ENCODE measurements around the gene ZMYM4.

Gene ZMYM4

DNA sequence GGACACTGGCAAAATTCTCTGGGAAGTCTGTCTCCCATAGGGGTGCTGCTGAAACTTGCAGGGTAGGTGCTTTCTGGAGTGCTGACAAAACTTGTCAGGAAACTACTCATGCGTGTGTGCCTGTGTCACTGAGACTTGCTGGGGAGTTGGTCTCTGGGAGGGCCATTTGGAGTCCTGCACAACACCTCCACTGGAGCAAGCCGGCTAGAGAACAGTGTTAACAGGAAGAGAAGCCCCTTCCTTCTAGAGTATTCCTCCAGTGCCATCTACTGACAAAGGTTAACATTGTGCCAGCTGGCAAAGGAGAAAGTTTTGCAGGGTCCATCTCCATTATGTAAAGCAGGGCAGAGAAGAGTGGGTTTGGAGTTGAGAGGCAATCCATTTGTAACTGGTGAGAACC lies 30.0 kb downstream of the ZMYM4 start:
- peak; percentile 45 for DNase-seq (ENCODE audit: low read depth)
- TF ChIP-seq, protein P1, sequence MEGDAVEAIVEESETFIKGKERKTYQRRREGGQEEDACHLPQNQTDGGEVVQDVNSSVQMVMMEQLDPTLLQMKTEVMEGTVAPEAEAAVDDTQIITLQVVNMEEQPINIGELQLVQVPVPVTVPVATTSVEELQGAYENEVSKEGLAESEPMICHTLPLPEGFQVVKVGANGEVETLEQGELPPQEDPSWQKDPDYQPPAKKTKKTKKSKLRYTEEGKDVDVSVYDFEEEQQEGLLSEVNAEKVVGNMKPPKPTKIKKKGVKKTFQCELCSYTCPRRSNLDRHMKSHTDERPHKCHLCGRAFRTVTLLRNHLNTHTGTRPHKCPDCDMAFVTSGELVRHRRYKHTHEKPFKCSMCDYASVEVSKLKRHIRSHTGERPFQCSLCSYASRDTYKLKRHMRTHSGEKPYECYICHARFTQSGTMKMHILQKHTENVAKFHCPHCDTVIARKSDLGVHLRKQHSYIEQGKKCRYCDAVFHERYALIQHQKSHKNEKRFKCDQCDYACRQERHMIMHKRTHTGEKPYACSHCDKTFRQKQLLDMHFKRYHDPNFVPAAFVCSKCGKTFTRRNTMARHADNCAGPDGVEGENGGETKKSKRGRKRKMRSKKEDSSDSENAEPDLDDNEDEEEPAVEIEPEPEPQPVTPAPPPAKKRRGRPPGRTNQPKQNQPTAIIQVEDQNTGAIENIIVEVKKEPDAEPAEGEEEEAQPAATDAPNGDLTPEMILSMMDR (conservative IDR thresholded peaks at IDR 0.05; ENCODE audit: low read length), result peak; percentile 59
- H3K4me3 ChIP-seq (ENCODE audit: low read length), result no peak overlapping the region

DNA sequence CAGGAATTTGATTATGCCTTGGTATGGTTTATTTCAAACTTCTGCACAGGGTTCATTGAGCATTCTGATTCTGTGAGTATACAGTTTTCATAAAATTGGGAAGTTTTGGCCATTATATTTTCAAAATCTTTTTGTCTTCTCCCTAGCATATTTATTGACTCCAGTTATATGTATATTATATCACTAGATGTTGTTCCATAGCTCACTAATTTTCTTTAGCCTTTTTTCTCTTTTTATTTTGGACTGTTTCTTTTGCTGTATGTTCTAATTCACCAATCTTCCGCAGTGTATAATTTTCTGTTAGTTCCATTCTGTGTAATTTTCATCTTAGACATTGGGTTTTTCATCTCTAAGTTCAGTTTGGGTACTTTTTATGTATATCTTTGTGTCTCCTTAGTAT lies 31.9 kb downstream of the ZMYM4 start:
- H3K4me3 ChIP-seq (ENCODE audit: low read length), result no peak overlapping the region
- TF ChIP-seq, protein P1 (conservative IDR thresholded peaks at IDR 0.05; ENCODE audit: low read length), result no peak
- DNase-seq (ENCODE audit: low read depth), result no peak

DNA sequence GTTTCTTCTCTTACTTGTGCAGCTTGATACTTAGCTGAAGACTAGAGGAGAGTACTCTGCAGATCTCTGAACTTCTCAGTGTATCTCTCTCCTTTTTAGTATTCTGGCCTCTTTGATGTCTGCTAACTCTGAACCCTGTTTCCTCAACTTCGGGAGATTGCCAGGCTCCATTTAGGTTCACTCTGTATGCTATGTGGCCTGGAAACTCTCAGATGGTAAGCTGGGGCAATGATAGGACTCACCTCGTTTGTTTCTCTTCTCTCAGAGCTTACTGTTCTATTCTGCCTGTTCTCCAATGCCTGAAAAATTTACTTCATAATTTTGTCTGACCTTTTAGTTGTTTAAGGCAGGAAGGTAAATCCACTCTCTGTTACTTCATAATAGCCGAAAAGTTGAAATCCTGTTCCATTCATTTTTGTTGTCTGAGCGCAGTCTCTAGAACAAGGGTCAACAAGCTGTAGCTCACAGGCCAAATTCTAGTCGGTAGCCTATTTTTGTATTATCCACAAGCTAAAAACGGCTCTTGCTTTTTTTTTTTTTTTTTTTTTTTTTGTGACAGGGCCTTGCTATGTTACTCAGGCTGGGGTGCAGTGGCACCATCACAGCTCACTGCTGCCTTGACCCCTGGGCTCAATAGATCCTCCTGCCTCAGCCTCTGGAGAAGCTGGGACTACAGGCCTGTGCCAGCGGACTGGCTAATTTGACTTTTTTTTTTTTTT lies 33.3 kb downstream of the ZMYM4 start:
- no peak overlapping the region for H3K4me3 ChIP-seq (ENCODE audit: low read length)
- no peak for DNase-seq (ENCODE audit: low read depth)
- TF ChIP-seq, protein P1 (conservative IDR thresholded peaks at IDR 0.05; ENCODE audit: low read length), result no peak

DNA sequence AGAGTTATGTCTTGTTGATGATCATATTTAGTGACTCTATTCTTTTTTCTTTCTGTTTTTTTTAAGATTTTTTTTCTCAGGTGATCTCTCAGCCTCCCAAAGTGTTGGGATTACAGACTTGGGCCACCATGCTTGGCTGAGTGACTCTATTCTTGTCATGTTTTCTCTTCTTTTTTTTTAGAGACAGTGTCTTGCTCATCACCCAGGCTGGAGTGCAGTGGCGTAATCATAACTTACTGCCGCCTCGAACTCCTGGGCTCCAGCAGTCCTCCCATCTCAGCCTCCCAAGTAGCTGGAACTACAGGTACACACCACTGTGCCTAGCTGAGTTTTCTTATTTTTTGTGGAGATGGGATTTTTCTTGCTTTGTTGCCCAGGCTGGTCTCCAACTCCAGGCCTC lies 36.9 kb downstream of the ZMYM4 start:
- no peak for DNase-seq (ENCODE audit: low read depth)
- TF ChIP-seq, protein P1 (conservative IDR thresholded peaks at IDR 0.05; ENCODE audit: low read length), result no peak
- no peak overlapping the region for H3K4me3 ChIP-seq (ENCODE audit: low read length)

DNA sequence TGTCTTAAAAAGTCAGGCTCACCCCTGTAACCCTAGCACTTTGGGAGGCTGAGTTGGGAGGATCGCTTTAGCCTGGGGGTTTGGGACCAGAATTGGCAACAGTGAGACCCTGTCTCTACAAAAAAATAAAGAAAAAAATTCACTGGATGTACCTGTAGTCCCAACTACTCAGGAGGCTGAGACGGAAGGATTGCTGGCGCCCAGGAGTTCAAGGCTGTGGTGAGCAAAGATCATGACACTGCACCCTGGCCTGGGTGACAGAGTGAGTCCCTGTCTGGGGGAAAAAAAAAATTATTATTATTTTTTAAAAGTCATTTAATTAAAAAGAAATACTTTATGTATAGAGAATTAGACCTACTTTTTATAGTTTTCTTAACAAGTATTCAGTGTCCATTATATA lies 47.1 kb downstream of the ZMYM4 start:
- TF ChIP-seq, protein P1 (conservative IDR thresholded peaks at IDR 0.05; ENCODE audit: low read length), result no peak
- H3K4me3 ChIP-seq (ENCODE audit: low read length), result no peak overlapping the region
- no peak for DNase-seq (ENCODE audit: low read depth)

DNA sequence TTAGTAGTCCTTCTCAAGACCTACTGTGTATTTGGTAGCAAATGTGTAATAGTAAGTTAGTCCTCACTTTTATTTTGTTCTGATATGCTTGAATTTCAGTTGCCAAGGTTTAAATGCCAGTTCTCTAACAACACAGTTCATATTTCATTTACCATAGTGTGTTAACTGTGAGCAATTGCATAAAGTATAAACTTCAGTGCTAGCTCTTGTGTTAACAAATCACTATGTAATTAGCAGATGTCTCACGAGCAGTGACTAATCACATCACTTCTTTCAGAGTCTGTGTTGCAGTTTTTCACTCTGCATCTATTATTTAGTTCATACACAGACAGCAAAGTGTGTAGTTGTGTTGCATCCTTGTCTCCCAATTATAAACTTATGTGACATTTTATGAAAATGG lies 47.8 kb downstream of the ZMYM4 start:
- peak; percentile 8 for DNase-seq (ENCODE audit: low read depth)
- no peak overlapping the region for H3K4me3 ChIP-seq (ENCODE audit: low read length)
- TF ChIP-seq, protein P1 (conservative IDR thresholded peaks at IDR 0.05; ENCODE audit: low read length), result no peak

DNA sequence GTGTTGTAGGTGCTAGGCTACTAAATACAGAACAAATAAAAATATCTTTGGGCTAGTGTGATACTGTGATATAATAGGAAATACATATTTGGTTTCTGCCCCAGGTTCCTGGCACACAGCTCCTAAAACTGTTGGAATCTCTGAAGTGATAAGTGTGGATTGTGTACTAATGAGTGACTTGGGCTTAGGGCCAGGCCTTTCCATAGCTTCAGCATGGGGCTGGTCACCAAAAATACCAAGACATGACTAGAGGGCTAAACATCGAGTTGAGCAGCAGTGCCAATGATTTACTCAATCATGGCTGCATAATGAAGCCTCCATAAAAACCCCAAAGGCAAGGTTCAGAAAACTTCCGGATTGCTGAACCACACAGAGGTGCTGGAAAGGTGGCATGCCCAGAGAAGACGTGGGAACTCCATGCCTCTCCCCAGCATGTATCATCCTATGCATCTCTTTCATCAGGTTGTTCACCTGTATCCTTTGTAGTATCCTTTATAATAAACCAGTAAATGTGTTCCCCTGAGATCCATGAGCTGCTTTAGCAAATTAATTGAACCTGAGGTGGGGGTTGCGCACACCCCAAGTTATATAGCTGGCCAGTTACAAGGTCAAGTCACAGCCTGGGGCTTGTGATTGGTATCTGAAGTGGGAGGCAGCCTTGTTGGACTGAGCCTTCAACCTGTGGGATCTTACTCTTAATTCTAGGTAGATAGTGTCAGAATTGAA lies 51.6 kb downstream of the ZMYM4 start:
- H3K4me3 ChIP-seq (ENCODE audit: low read length), result no peak overlapping the region
- DNase-seq (ENCODE audit: low read depth), result peak; percentile 71
- TF ChIP-seq, protein P1 (conservative IDR thresholded peaks at IDR 0.05; ENCODE audit: low read length), result no peak
